Activated B cell treated with CpG ODN at 0.5 μM for 24 hours (primary cell): Measurements from ENCODE around the gene GOLGA8B. TPM values are rescaled to one million over a fixed set of nuclear protein-coding genes. Genes with fewer than 3 reads are reported as not detected.

Source experiments
- ATAC-seq: fragments of 200-7000 bp; cut with Tn5 transposase; one replicate; pipeline ENCODE4 v1.10.0; 2021; ENCODE audit warnings: low read depth, mild to moderate bottlenecking, moderate library complexity
- CTCF ChIA-PET: fragments of 350-600 bp; sonication (Branson Sonifier 250); formaldehyde crosslinking; loops from one replicate; lab custom pipeline; 2021; ENCODE audit warnings: antibody characterized with exemption; lab: Charles Lee
- POLR2A ChIA-PET: fragments of 350-600 bp; sonication (Branson Sonifier 250); formaldehyde crosslinking; loops from one replicate; lab custom pipeline; 2021; ENCODE audit warnings: antibody characterized with exemption; lab: Charles Lee
- DNase-seq: peaks from one replicate; pipeline ENCODE4 v3.0.0; 2022
- H3K27ac Mint-ChIP-seq: one replicate; pipeline ENCODE4 v1.8.0; 2020; ENCODE audit warnings: mixed read lengths
- H3K27me3 Mint-ChIP-seq: one replicate; pipeline ENCODE4 v1.8.0; 2021; ENCODE audit warnings: mixed read lengths
- H3K36me3 Mint-ChIP-seq: one replicate; pipeline ENCODE4 v1.8.0; 2021; ENCODE audit warnings: low read depth, mixed read lengths
- H3K4me1 Mint-ChIP-seq: one replicate; pipeline ENCODE4 v1.8.0; 2021; ENCODE audit warnings: mixed read lengths
- H3K4me3 Mint-ChIP-seq: one replicate; pipeline ENCODE4 v1.8.0; 2020; ENCODE audit warnings: mild to moderate bottlenecking, mixed read lengths
- H3K9me3 Mint-ChIP-seq: one replicate; pipeline ENCODE4 v1.8.0; 2020; ENCODE audit warnings: mixed read lengths
- intact Hi-C: fragments of 100-400 bp; cut with micrococcal nuclease; formaldehyde crosslinking; loops from one replicate; pipeline ENCODE4 v1.15.1; 2024
- total RNA-seq: library from RNA; stranded (reverse); gene quantifications from 2 replicates; pipeline ENCODE4 v1.2.3, GENCODE V29; 2022
- TF ChIP-seq, protein P1 (sequence below): fragments of 200-600 bp; IDR thresholded peaks from one replicate; pipeline ENCODE4 v1.8.0; 2022; ENCODE audit warnings: antibody characterized with exemption, mild to moderate bottlenecking

Gene GOLGA8B
- total RNA-seq, 1 donor from 2014 or later = 44.1 TPM

DNA sequence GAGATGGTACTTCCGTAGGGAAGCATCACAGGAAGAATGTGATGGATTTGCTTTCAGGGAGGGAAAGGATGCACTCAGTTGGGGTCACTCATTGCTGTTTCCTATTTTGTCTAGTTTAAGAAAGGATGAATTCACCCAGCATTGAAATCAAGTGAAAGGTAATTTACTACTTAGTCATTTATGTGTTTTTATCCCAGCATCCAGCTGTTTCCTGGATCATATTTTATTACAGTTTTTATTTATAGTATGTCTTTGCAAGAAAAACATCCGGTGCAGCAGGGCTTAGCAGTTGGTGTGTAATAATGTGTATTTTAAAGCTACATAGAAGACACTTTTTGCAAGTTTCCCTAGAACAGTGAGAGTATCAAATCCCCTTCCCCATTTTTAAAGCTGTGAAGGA lies 37.4 kb upstream of the GOLGA8B start:
- Mint-ChIP-seq H3K27me3 (peaks cover 21% of the 10 kb centered on the region), H3K27ac (no peak overlapping the region), H3K9me3 (no peaks in the 10 kb centered on the region), H3K4me1 (no peaks in the 10 kb centered on the region), H3K4me3 (no peak overlapping the region), H3K36me3 (no peaks in the 10 kb centered on the region)
- intact Hi-C loops = no loop called here
- TF ChIP-seq, protein P1, sequence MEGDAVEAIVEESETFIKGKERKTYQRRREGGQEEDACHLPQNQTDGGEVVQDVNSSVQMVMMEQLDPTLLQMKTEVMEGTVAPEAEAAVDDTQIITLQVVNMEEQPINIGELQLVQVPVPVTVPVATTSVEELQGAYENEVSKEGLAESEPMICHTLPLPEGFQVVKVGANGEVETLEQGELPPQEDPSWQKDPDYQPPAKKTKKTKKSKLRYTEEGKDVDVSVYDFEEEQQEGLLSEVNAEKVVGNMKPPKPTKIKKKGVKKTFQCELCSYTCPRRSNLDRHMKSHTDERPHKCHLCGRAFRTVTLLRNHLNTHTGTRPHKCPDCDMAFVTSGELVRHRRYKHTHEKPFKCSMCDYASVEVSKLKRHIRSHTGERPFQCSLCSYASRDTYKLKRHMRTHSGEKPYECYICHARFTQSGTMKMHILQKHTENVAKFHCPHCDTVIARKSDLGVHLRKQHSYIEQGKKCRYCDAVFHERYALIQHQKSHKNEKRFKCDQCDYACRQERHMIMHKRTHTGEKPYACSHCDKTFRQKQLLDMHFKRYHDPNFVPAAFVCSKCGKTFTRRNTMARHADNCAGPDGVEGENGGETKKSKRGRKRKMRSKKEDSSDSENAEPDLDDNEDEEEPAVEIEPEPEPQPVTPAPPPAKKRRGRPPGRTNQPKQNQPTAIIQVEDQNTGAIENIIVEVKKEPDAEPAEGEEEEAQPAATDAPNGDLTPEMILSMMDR = no peak
- ChIA-PET POLR2A (no interaction called here), CTCF (no interaction called here)
- no peak for ATAC-seq
- no peak for DNase-seq

DNA sequence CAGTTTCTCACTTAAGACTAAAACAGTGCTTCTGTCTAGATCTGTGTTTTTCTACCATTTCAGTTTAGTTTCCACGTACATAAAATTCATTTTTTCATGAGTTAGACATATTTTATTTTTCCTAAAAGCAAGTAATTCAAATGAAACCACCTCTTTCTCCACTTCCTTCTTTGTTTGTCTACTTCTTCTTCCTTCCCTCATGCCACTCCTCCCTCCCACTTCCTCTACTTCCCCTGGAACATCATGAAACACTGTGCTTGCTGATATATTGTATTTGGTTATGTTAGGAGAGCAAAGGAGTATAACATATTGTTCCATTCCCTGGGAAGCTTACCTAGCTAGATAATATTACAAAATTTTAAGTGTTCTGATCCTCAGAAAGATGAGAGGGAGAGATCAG lies 36.7 kb upstream of the GOLGA8B start:
- POLR2A ChIA-PET = no interaction called here
- no peaks in the 10 kb centered on the region for H3K36me3 Mint-ChIP-seq
- TF ChIP-seq, protein P1 = no peak
- CTCF ChIA-PET = no interaction called here
- no peaks in the 10 kb centered on the region for H3K4me1 Mint-ChIP-seq
- peaks cover 21% of the 10 kb centered on the region for H3K27me3 Mint-ChIP-seq
- H3K9me3 Mint-ChIP-seq = no peaks in the 10 kb centered on the region
- DNase-seq (no peak), ATAC-seq (no peak)
- intact Hi-C loops = no loop called here
- no peak overlapping the region for H3K27ac Mint-ChIP-seq
- H3K4me3 Mint-ChIP-seq = no peak overlapping the region

DNA sequence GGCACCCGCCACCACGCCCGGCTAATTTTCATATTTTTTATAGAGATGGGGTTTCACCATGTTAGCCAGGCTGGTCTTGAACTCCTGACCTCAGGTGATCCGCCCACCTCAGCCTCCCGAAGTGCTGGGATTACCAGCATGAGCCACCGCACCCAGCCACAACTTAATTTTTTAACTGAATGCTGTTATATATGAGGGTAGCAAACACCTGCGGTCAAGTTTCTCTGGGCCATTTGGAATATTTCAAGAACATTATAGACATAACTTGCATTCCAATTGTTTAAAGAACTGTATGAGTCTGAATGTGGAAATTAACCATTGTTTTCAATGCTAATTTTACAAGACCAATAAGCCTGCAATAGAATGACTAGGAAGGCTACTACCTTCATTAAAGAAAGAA lies 35.7 kb upstream of the GOLGA8B start:
- H3K27ac Mint-ChIP-seq = no peak overlapping the region
- no peak overlapping the region for H3K4me3 Mint-ChIP-seq
- intact Hi-C loops = loop anchor here (10.0 kb wide), 1 partner anchor 306 kb away; no protein-coding TSS in a partner anchor
- peaks cover 21% of the 10 kb centered on the region for H3K27me3 Mint-ChIP-seq
- no peaks in the 10 kb centered on the region for H3K4me1 Mint-ChIP-seq
- no peaks in the 10 kb centered on the region for H3K9me3 Mint-ChIP-seq
- CTCF ChIA-PET = no interaction called here
- TF ChIP-seq, protein P1 = no peak
- POLR2A ChIA-PET = no interaction called here
- DNase-seq = no peak
- ATAC-seq = no peak
- no peaks in the 10 kb centered on the region for H3K36me3 Mint-ChIP-seq

DNA sequence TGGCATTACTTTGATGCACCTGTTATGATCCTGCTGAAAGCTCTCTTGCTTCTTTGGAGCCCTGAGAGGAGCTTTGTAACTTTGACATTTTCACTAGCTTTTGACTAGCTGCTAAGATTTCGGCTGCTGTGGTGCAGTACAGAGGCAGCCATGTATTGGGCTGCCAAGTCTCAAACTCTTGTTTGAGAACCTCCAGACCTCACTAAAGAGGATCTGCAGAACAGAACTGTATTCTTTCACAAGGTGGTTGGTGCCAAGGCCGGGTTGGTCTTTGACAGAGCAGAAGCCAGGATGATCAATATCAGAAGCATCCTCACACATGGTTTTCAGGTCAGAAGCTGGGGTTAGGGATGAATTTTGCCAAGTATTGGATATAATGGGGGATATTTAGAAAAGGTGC lies 34.6 kb upstream of the GOLGA8B start:
- CTCF ChIA-PET = no interaction called here
- no peak overlapping the region for H3K27ac Mint-ChIP-seq
- H3K27me3 Mint-ChIP-seq = peaks cover 24% of the 10 kb centered on the region

DNA sequence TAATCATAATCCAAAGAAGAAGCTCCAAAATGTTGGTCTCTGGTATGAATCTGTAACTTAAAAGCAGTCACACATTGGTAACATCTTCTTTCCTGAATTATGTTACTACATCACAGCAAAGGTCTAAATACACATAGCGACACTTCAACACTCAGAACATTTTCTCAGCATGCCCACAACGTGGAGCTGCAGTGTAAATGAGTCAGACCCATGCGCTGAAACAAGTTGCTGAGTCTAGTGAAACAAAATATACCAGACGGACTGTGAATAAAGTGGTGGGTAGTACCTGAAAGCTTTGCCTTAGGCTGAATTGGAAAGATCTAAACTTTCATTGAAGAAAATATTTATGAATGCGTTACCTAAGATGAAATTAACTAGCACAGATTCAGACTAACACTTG lies 33.2 kb upstream of the GOLGA8B start:
- TF ChIP-seq, protein P1 = no peak
- ChIA-PET POLR2A (no interaction called here), CTCF (no interaction called here)
- intact Hi-C loops = loop anchor here (10.0 kb wide), 1 partner anchor 308 kb away; no protein-coding TSS in a partner anchor
- Mint-ChIP-seq H3K4me3 (no peak overlapping the region), H3K27me3 (peaks cover 25% of the 10 kb centered on the region), H3K4me1 (no peaks in the 10 kb centered on the region), H3K27ac (no peak overlapping the region), H3K9me3 (no peaks in the 10 kb centered on the region), H3K36me3 (no peaks in the 10 kb centered on the region)
- no peak for DNase-seq
- no peak for ATAC-seq

More for the DNA sequence above, 34.6 kb upstream of the GOLGA8B start:
- no peak for ATAC-seq
- no peak overlapping the region for H3K4me3 Mint-ChIP-seq
- intact Hi-C loops = loop anchor here (10.0 kb wide), 1 partner anchor 307 kb away; no protein-coding TSS in a partner anchor
- DNase-seq = no peak
- H3K9me3 Mint-ChIP-seq = no peaks in the 10 kb centered on the region
- no peaks in the 10 kb centered on the region for H3K4me1 Mint-ChIP-seq
- POLR2A ChIA-PET = no interaction called here
- TF ChIP-seq, protein P1 = no peak
- no peaks in the 10 kb centered on the region for H3K36me3 Mint-ChIP-seq
